ENCODE data around the gene ERVK3-1. TPM values are rescaled to one million over a fixed set of nuclear protein-coding genes. Genes with fewer than 3 reads are reported as not detected.
"Not testable (repeated sequence)": the region's sequence is repeated elsewhere in the genome, so short reads cannot be mapped to it uniquely, and the experiment has no call there.

Gene ERVK3-1, protein sequence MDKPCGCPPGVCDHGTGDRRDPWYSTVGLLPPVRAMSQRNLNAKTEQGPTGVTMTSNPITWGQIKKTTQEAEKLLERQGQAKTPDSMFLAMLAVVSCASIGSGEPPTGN
- 75.2 and 80.7 TPM in 2 replicates for total RNA-seq

DNA sequence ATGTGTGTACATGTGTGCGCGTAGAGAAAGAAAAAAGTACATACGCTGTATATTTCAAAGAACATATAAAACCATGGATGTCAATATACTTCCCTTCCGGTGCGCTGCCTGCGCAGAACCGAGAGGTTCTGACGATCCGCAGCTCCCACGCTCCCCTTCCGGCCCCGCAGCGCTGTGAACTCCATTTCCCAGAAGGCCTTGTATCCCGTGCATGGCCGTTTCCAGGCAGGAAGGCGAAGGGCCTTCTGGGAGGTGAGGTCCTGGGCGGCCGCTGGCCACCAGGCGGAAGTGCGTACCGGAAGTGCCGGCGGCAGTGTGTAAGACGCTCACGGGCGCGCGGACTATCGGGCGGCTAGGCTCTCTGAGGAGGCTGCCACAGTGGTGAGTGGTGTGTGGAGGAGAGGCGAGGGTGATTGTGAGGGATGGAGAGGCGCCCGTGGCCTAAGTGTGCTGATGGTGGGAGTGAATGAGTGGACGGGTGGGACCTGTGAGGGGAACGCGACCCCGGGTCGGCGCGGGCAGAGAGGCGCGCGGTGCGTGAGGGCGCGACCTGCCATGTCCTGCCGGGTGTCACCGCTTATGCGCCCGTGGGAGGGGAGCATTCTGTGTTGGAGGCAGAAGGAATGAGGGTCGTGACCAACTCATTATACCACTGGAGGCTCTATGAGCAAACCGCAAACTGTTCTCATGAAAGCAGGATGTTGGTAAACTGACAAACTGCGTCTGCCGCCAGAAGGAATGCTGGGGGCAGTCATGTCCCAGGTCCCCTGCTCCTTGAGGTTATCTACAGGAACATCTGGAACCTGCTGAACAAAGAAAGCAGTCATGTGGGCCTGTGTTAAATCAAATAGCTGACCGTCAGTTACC is at the start of gene ERVK3-1:
TSS of gene ERVK3-1 (plus strand) at position 313 of the 867 bp plus-strand sequence. CDS start 6,792 bp downstream, outside the sequence.
- Mint-ChIP-seq H3K27ac (peak within 1 kb of the TSS; percentile 96), H3K27me3 (no peaks in the 10 kb centered on the region), H3K4me1 (peaks cover 35% of the 10 kb centered on the region), H3K36me3 (ENCODE audit: low read depth) (peaks cover 86% of the 10 kb centered on the region), H3K4me3 (peak within 1 kb of the TSS; percentile 90), H3K9me3 (peaks cover 23% of the 10 kb centered on the region)
- intact Hi-C loops (cut with micrococcal nuclease), result loop anchor here (1.0 to 5.0 kb wide), 10 partner anchors 22 to 1065 kb away; partner anchors contain the start of genes MZF1, ZNF132, ZNF274 and ZNF446
- DNase-seq, result peak; percentile 98

DNA sequence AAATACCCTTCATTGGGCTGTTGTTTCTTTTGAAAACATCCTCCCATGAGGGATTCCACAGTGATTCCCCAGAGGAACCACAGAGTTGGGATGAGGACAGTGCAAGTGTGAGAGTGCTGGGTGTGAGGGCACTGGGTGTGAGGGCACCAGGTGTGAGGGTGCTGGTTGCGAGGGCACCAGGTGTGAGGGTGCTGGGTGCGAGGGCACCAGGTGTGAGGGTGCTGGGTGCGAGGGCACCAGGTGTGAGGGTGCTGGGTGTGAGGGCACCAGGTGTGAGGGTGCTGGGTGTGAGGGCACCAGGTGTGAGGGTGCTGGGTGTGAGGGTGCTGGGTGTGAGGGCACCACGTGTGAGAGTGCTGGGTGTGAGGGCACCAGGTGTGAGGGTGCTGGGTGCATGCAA is 46.9 kb upstream of the ERVK3-1 start:
- DNase-seq; intact Hi-C loops (cut with micrococcal nuclease); H3K27ac Mint-ChIP-seq; H3K4me1 Mint-ChIP-seq; H3K4me3 Mint-ChIP-seq; H3K27me3 Mint-ChIP-seq: not testable (repeated sequence)
- Mint-ChIP-seq H3K36me3 (ENCODE audit: low read depth) (peaks cover 97% of the 10 kb centered on the region), H3K9me3 (peaks cover 18% of the 10 kb centered on the region)

DNA sequence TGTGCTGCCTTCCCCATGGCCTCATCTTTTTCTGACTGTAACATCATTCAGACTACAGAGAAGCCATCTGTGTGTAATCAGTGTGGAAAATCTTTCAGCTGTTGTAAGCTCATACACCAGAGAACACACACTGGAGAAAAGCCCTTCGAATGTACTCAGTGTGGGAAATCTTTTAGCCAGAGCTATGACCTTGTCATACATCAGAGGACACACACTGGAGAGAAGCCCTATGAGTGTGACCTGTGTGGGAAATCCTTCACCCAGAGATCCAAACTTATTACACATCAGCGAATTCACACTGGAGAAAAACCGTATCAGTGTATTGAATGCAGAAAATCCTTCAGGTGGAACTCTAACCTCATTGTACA is 43.6 kb upstream of the ERVK3-1 start:
- DNase-seq, result no peak
- Mint-ChIP-seq H3K27ac (no peak overlapping the region), H3K4me3 (no peak overlapping the region), H3K36me3 (ENCODE audit: low read depth) (peaks cover 85% of the 10 kb centered on the region), H3K9me3 (peaks cover 14% of the 10 kb centered on the region), H3K27me3 (no peaks in the 10 kb centered on the region), H3K4me1 (no peaks in the 10 kb centered on the region)
- intact Hi-C loops (cut with micrococcal nuclease), result no loop called here

DNA sequence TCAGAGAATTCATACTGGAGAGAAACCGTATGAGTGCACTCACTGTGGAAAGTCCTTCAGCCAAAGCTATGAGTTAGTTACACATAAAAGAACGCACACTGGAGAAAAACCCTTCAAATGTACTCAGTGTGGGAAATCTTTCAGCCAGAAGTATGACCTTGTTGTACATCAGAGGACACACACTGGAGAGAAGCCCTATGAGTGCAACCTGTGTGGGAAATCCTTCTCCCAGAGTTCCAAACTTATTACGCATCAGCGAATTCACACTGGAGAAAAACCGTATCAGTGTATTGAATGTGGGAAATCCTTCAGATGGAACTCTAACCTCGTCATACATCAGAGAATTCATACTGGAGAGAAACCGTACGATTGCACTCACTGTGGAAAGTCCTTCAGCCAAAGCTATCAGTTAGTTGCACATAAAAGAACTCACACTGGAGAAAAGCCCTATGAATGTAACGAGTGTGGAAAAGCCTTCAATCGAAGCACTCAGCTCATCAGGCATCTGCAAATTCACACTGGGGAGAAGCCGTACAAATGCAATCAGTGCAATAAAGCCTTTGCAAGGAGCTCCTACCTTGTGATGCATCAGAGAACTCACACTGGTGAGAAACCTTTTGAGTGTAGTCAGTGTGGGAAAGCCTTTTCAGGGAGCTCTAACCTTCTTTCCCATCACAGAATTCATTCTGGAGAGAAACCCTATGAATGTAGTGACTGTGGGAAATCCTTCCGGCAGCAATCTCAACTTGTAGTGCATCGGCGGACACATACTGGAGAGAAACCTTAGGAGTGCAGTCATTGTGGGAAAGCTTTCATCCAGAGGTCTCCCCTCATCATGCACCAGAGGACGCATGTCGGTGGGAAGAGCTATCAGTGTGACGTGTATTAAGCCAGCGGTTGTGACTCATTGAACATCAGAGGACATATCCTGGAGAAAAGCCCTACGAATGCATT is 42.9 kb upstream of the ERVK3-1 start:
- Mint-ChIP-seq H3K27ac (no peak overlapping the region), H3K9me3 (peaks cover 13% of the 10 kb centered on the region), H3K27me3 (no peaks in the 10 kb centered on the region), H3K4me1 (no peaks in the 10 kb centered on the region), H3K36me3 (ENCODE audit: low read depth) (peaks cover 85% of the 10 kb centered on the region), H3K4me3 (no peak overlapping the region)
- DNase-seq, result no peak
- intact Hi-C loops (cut with micrococcal nuclease), result no loop called here

DNA sequence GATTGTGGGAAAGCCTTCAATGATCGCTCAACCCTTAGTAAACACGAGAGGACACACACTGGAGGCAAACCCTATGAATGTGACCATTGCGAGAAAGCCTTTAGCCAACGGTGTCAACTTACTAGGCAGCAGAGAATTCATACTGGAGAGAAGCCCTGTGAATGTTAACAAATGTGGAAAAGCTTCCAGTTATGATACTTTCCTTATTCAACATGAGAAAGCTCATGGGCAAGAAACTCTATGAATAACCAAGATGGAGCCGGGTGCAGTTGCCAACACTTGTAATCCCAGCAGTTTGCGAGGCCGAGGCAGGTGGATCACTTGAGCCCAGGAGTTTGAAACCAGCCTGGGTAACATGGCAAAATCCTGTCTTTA is 42.3 kb upstream of the ERVK3-1 start:
- H3K27me3 Mint-ChIP-seq, result no peaks in the 10 kb centered on the region
- no peak overlapping the region for H3K27ac Mint-ChIP-seq
- DNase-seq, result no peak
- H3K4me3 Mint-ChIP-seq, result no peak overlapping the region
- no peaks in the 10 kb centered on the region for H3K4me1 Mint-ChIP-seq
- peaks cover 7% of the 10 kb centered on the region for H3K9me3 Mint-ChIP-seq
- H3K36me3 Mint-ChIP-seq (ENCODE audit: low read depth), result peaks cover 81% of the 10 kb centered on the region
- intact Hi-C loops (cut with micrococcal nuclease), result no loop called here

DNA sequence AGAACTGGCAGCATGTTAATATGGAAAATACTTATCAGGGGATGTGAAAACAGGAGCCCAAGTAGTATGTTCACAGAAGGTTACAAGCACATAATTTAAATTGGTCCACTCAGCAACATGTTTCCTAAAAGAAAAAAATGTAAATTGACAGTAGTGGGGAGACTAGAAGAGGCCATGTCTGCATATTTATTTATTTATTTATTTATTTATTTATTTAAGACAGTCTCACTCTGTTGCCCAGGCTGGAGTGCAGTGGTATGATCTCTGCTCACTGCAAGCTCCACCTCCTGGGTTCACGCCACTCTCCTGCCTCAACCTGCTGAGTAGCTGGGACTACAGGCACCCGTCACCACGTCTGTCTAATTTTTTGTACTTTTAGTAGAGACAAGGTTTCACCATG is 40.1 kb upstream of the ERVK3-1 start:
- no peak overlapping the region for H3K27ac Mint-ChIP-seq
- no peaks in the 10 kb centered on the region for H3K4me1 Mint-ChIP-seq
- intact Hi-C loops (cut with micrococcal nuclease), result no loop called here
- peaks cover 4% of the 10 kb centered on the region for H3K9me3 Mint-ChIP-seq
- peaks cover 72% of the 10 kb centered on the region for H3K36me3 Mint-ChIP-seq (ENCODE audit: low read depth)
- DNase-seq, result no peak
- no peak overlapping the region for H3K4me3 Mint-ChIP-seq
- no peaks in the 10 kb centered on the region for H3K27me3 Mint-ChIP-seq

DNA sequence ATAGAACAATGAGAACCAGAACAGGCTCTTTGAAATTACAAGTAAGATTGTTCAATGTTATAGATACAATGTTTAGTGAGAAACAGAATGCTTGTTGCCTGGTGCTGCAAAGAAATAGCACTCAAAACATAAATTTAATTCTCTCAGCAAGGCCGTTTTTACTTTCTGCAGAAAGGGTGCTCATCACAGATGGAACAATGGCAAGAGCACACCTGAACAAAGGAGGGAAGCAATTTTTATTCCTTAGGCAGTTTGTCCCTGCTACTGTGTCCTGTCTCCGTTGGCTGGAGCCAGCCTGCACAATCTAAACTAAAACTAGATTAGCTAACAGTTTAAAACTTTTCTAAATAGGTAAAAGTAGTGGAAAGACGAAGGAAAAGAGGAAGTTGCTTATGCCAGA is 36.8 kb upstream of the ERVK3-1 start:
- Mint-ChIP-seq H3K4me1 (no peaks in the 10 kb centered on the region), H3K27ac (no peak overlapping the region), H3K36me3 (ENCODE audit: low read depth) (peaks cover 69% of the 10 kb centered on the region), H3K27me3 (no peaks in the 10 kb centered on the region), H3K4me3 (no peak overlapping the region), H3K9me3 (peaks cover 4% of the 10 kb centered on the region)
- intact Hi-C loops (cut with micrococcal nuclease), result no loop called here
- no peak for DNase-seq

DNA sequence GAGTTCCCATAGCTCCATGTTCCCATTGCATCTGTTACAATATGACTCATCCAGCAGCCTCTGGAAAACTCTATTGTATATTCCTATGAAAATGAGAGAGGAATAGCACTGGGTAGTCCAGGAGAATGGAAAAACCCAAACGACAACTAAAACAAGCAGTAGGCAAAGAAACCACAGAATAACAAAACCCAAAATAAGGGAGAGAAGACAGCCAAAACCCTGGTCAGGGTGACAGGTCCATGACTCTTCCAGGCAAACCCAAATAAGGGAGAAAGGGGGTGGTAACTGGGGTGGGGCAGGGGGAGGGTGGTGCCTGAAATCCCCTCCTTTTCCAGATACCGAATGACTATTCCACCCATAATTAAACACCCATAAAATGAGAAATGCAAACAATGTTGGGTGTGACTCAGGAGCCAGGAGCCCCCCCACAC is 30.4 kb upstream of the ERVK3-1 start:
- H3K9me3 Mint-ChIP-seq, result peaks cover 19% of the 10 kb centered on the region
- peaks cover 77% of the 10 kb centered on the region for H3K36me3 Mint-ChIP-seq (ENCODE audit: low read depth)
- H3K4me1 Mint-ChIP-seq, result peaks cover 12% of the 10 kb centered on the region
- no peak overlapping the region for H3K27ac Mint-ChIP-seq
- H3K27me3 Mint-ChIP-seq, result no peaks in the 10 kb centered on the region
- intact Hi-C loops (cut with micrococcal nuclease), result no loop called here
- no peak for DNase-seq
- H3K4me3 Mint-ChIP-seq, result no peak overlapping the region

DNA sequence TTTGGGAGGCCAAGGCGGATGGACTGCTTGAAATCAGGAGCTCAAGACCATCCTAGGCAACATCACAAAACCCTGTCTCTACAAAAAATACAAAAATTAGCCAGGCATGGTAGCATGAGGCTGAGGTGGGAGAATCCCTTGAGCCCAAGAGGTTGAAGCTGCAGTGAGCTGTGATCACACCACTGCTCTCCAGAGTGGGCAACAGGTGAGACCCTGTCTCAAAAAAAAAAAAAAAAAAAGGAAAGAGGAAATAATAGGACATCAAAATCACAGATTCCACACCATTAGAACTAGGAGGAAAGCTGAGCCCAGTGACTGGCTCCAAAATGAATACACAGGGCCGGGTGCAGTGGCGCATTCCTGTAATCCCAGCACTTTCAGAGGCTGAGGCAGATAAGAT is 29.6 kb upstream of the ERVK3-1 start:
- Mint-ChIP-seq H3K4me3 (no peak overlapping the region), H3K27ac (no peak overlapping the region), H3K36me3 (ENCODE audit: low read depth) (peaks cover 79% of the 10 kb centered on the region), H3K9me3 (peaks cover 27% of the 10 kb centered on the region), H3K4me1 (peaks cover 20% of the 10 kb centered on the region), H3K27me3 (no peaks in the 10 kb centered on the region)
- DNase-seq, result no peak
- intact Hi-C loops (cut with micrococcal nuclease), result no loop called here

DNA sequence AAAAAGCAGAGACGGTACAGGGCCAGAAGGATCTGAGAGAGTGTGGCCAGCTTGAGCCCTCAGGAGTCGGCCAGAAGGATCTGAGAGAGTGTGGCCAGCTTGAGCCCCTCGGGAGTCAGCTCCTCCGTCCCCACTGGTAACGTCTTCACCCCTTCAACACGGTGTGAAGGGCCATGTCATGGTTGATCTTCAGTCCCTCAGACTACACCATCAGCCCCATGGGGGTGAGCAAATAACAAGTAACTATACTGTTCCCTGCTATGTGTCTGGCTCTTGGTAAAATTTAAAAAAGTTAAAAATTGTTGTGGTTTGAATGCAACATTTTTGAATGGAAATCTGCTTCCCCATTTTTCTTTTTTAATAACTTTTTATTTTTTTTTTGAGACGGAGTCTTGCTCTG is 28.0 kb upstream of the ERVK3-1 start:
- no peaks in the 10 kb centered on the region for H3K27me3 Mint-ChIP-seq
- H3K9me3 Mint-ChIP-seq, result peaks cover 26% of the 10 kb centered on the region
- no peak for DNase-seq
- peak overlapping the region; percentile 58 for H3K27ac Mint-ChIP-seq
- peak overlapping the region; percentile 24 for H3K4me3 Mint-ChIP-seq
- peaks cover 26% of the 10 kb centered on the region for H3K4me1 Mint-ChIP-seq
- intact Hi-C loops (cut with micrococcal nuclease), result no loop called here
- peaks cover 77% of the 10 kb centered on the region for H3K36me3 Mint-ChIP-seq (ENCODE audit: low read depth)

DNA sequence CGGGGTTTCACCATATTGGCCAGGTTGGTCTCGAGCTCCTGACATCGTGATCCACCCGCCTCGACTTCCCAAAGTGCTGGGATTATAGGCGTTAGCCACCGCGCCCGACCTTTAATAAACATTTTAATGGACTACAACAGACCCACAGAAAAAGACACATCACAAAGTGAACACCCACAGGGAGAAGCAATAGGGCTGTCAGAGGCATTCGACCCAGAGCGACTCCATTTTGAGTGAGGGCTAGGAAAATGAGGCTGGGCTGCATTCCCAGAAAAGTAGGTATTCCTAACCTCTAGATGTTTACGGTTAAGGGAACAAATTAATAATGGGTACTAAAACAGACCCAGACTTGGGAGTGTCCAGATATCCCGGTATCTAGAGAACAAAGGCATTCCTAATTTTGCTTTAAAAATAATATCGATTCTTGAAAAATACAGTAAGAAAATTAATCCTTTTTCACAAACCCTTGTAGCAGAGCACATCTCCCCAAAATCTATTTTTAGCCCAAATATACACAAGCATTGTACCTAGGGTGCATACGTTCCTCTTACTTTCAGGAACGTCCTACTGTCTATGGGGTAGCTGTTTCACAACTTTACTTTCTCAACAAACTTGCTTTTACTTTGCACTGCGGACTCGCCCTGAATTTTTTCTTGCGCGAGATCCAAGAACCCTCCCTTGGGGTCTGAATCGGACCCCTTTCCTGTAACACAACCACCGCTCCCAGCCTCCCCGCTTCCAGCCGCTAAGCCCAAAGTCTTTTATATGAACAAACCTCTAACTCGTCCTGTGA is 27.2 kb upstream of the ERVK3-1 start:
- intact Hi-C loops (cut with micrococcal nuclease), result loop anchor here (1.0 to 2.0 kb wide), 7 partner anchors 27 to 189 kb away; partner anchors contain the start of genes ERVK3-1, RPS5, ZNF132 and ZNF274
- H3K9me3 Mint-ChIP-seq, result peaks cover 26% of the 10 kb centered on the region
- H3K4me3 Mint-ChIP-seq, result peak overlapping the region; percentile 99
- no peaks in the 10 kb centered on the region for H3K27me3 Mint-ChIP-seq
- H3K27ac Mint-ChIP-seq, result peak overlapping the region; percentile 97
- no peak for DNase-seq
- H3K4me1 Mint-ChIP-seq, result peaks cover 26% of the 10 kb centered on the region
- H3K36me3 Mint-ChIP-seq (ENCODE audit: low read depth), result peaks cover 76% of the 10 kb centered on the region

DNA sequence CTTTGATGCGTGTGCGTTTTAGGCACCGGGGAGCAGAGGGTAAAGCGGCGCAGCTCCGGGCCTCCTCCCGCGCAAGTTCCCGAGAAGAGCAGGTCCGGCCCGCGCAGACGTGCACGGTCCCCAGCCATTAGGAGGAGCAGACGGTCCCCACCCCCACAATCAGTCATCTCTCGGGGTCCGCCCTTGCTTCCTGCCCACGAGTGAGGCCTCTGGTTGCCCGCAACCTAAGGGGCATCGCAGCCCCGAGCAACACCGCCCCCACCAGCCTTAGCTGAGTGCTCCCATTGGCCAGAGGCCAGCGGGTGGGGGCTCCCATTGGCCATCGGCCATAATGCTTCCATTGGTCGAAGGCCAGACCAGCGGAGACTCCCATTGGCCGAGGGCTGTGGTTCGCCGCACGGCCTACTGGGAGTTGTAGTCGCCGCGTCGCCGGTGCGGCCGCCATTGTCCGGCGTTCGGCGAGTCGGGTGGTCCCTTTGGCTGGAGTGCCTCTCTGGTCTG is 26.6 kb upstream of the ERVK3-1 start, which contains the start of gene ZNF8:
TSS of gene ZNF8 (plus strand) at position 415 of the 501 bp plus-strand sequence. CDS start 127 bp downstream, outside the sequence.
- intact Hi-C loops (cut with micrococcal nuclease), result loop anchor here (1.0 to 2.0 kb wide), 7 partner anchors 27 to 188 kb away; partner anchors contain the start of genes ERVK3-1, RPS5, ZNF132 and ZNF274
- peak; percentile 99 for DNase-seq

More for the DNA sequence above, 26.6 kb upstream of the ERVK3-1 start, which contains the start of gene ZNF8:
- H3K27ac Mint-ChIP-seq, result peak within 1 kb of the TSS; percentile 97
- no peaks in the 10 kb centered on the region for H3K27me3 Mint-ChIP-seq
- H3K9me3 Mint-ChIP-seq, result peaks cover 26% of the 10 kb centered on the region
- H3K4me1 Mint-ChIP-seq, result peaks cover 26% of the 10 kb centered on the region
- H3K36me3 Mint-ChIP-seq (ENCODE audit: low read depth), result peaks cover 77% of the 10 kb centered on the region
- H3K4me3 Mint-ChIP-seq, result peak within 1 kb of the TSS; percentile 99

Measured in activated CD4-positive, alpha-beta T cell treated with anti-CD3 and anti-CD28 coated beads, Interleukin-2, amount 10 ng/mL, durations not matched to agents 24 days and 14 days (primary cell).